Measurements from ENCODE around the gene FGF7.

FGF7 gene

DNA sequence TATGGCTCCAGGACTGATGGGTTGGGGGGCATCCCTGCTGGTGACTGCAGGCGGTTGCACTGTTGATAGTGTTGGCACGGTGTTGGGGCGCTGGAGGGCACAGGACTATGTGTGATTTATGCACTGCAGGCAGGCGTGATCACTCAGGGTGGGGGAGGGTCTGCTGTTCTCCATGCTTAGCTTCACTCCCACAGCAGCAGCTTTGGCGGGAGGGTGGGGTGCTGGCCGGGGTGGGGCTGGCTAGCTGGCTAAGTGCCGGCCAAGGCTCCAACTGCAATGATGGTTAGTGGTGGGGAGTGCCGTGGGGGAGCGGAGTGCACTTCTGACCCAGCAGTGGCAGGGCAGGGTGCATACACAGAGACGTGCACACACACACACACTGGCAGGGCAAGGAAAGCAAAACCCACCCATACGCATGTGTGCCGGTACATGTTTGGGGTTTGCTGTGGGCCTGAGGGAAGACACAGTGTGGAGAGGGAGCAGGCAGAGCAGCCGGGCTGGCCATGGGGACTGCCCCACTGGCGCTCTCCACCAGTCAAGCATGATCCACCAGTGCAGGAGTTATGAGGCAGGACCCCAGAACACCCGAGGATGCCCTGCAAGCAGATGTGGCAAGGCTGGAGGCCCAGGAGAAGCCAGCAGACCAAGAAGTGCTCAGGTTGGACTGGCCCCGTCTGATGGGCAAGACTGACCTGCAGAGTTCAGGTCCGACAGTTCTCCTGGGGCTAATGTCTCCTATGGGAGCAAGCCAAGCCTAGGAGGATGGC lies 16.5 kb upstream of the FGF7 start:
- no peak for DNase-seq
- Histone ChIP-seq H3K9me3 (replicated peaks; ENCODE audit: insufficient read depth, low read length) (no peaks in the 10 kb centered on the region), H3K27me3 (replicated peaks; ENCODE audit: insufficient read depth, low read length) (no peaks in the 10 kb centered on the region), H3K36me3 (replicated peaks; ENCODE audit: insufficient read depth, low read length) (no peaks in the 10 kb centered on the region), H3K9ac (ENCODE audit: low read length) (no peak overlapping the region), H3K27ac (ENCODE audit: low read length) (no peak overlapping the region), H3K4me2 (ENCODE audit: low read depth, low read length) (no peak overlapping the region), H2AFZ (ENCODE audit: low read length) (no peak overlapping the region), H3K4me3 (ENCODE audit: low read length) (no peak overlapping the region), H3K79me2 (ENCODE audit: low read length) (no peaks in the 10 kb centered on the region), H3K9me2 (replicated peaks; ENCODE audit: insufficient read depth, low read length) (no peaks in the 10 kb centered on the region), H4K20me1 (ENCODE audit: insufficient read depth, low read length) (no peaks in the 10 kb centered on the region), H3K4me1 (ENCODE audit: low read length) (no peaks in the 10 kb centered on the region), H3F3A (ENCODE audit: insufficient read depth, low read length) (no peaks in the 10 kb centered on the region)
- TF ChIP-seq EZH2phosphoT487 (IDR thresholded peaks at IDR 0.05; ENCODE audit: low read length), result no peak
- TF ChIP-seq, protein P1, sequence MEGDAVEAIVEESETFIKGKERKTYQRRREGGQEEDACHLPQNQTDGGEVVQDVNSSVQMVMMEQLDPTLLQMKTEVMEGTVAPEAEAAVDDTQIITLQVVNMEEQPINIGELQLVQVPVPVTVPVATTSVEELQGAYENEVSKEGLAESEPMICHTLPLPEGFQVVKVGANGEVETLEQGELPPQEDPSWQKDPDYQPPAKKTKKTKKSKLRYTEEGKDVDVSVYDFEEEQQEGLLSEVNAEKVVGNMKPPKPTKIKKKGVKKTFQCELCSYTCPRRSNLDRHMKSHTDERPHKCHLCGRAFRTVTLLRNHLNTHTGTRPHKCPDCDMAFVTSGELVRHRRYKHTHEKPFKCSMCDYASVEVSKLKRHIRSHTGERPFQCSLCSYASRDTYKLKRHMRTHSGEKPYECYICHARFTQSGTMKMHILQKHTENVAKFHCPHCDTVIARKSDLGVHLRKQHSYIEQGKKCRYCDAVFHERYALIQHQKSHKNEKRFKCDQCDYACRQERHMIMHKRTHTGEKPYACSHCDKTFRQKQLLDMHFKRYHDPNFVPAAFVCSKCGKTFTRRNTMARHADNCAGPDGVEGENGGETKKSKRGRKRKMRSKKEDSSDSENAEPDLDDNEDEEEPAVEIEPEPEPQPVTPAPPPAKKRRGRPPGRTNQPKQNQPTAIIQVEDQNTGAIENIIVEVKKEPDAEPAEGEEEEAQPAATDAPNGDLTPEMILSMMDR (IDR thresholded peaks at IDR 0.05; ENCODE audit: low read length), result no peak
- TF ChIP-seq EZH2 (optimal IDR thresholded peaks at IDR 0.05; ENCODE audit: low read depth, low read length), result no peak

DNA sequence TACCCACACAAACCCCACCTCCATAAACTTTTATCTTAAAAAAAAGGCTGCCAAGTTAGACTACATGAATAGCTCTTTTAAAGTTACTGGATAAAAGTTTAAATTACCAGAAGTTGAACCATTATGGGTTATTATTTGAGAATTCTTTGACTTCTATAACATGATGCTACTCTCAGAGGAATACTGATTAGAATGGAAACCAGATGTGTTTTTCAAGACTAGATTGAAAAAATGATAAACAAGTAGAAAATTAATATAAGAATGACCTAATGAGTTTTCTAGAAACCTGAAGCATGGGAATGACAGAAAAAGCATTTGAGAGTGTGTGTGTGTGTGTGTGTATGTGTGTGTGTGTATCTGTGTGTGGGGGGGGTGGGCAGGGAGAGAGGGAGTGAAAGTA lies 12.4 kb upstream of the FGF7 start:
- Histone ChIP-seq H3K27ac (ENCODE audit: low read length) (no peak overlapping the region), H3K9me2 (replicated peaks; ENCODE audit: insufficient read depth, low read length) (no peaks in the 10 kb centered on the region), H3K4me2 (ENCODE audit: low read depth, low read length) (no peak overlapping the region), H3K9ac (ENCODE audit: low read length) (no peak overlapping the region), H3K4me1 (ENCODE audit: low read length) (no peaks in the 10 kb centered on the region), H2AFZ (ENCODE audit: low read length) (no peak overlapping the region), H3K27me3 (replicated peaks; ENCODE audit: insufficient read depth, low read length) (no peaks in the 10 kb centered on the region), H3K36me3 (replicated peaks; ENCODE audit: insufficient read depth, low read length) (no peaks in the 10 kb centered on the region), H3K9me3 (replicated peaks; ENCODE audit: insufficient read depth, low read length) (no peaks in the 10 kb centered on the region), H4K20me1 (ENCODE audit: insufficient read depth, low read length) (no peaks in the 10 kb centered on the region), H3K79me2 (ENCODE audit: low read length) (no peaks in the 10 kb centered on the region), H3K4me3 (ENCODE audit: low read length) (no peak overlapping the region), H3F3A (ENCODE audit: insufficient read depth, low read length) (no peaks in the 10 kb centered on the region)
- no peak for TF ChIP-seq EZH2phosphoT487 (IDR thresholded peaks at IDR 0.05; ENCODE audit: low read length)
- no peak for TF ChIP-seq EZH2 (optimal IDR thresholded peaks at IDR 0.05; ENCODE audit: low read depth, low read length)
- DNase-seq, result no peak

DNA sequence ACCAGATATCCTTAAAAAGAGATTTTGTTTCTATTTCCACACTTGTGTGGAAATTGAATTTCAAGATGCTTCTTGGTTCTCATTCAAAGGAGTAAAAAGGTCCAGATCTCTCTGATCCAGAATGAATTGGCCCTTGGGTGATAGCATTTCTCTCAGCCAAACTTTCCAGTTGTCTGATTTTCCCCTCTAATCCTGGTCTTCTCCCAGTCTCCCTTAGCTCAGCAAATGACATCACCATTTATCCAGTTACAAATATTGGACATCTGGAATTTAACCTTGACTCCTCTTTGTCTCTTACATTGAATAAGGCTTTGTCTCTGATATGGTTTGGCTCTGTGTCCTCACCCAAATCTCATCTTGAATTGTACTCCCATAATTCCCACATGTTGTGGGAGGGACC lies 10.2 kb upstream of the FGF7 start:
- Histone ChIP-seq H3K27me3 (replicated peaks; ENCODE audit: insufficient read depth, low read length) (no peaks in the 10 kb centered on the region), H3K9me2 (replicated peaks; ENCODE audit: insufficient read depth, low read length) (no peaks in the 10 kb centered on the region), H3K4me3 (ENCODE audit: low read length) (no peak overlapping the region), H3K79me2 (ENCODE audit: low read length) (no peaks in the 10 kb centered on the region), H2AFZ (ENCODE audit: low read length) (no peak overlapping the region), H4K20me1 (ENCODE audit: insufficient read depth, low read length) (no peaks in the 10 kb centered on the region), H3K27ac (ENCODE audit: low read length) (no peak overlapping the region), H3F3A (ENCODE audit: insufficient read depth, low read length) (no peaks in the 10 kb centered on the region), H3K9ac (ENCODE audit: low read length) (no peak overlapping the region), H3K36me3 (replicated peaks; ENCODE audit: insufficient read depth, low read length) (no peaks in the 10 kb centered on the region), H3K4me1 (ENCODE audit: low read length) (no peaks in the 10 kb centered on the region), H3K9me3 (replicated peaks; ENCODE audit: insufficient read depth, low read length) (no peaks in the 10 kb centered on the region), H3K4me2 (ENCODE audit: low read depth, low read length) (no peak overlapping the region)
- no peak for DNase-seq
- TF ChIP-seq, protein P1 (IDR thresholded peaks at IDR 0.05; ENCODE audit: low read length), result no peak
- TF ChIP-seq EZH2 (optimal IDR thresholded peaks at IDR 0.05; ENCODE audit: low read depth, low read length) (no peak), EZH2phosphoT487 (IDR thresholded peaks at IDR 0.05; ENCODE audit: low read length) (no peak)

DNA sequence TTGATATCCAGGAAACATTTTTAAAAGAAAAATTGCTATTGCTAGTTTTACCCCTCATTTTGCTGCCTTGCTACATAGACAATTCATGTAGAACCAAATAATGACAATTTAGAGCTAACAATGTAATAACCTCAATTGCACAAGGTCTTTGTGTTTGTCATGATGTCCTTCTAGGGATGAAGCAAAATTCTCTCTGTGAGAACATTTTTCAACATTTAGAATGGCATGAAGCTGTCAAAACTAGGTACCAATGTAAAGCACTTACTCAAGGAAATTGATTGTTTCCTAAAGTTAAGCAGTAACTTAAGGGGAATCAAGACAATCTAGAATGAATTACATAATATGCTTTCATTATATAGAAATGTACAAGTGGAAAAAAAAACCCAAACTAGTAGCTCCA lies 7.9 kb upstream of the FGF7 start:
- no peaks in the 10 kb centered on the region for H3K79me2 ChIP-seq (ENCODE audit: low read length)
- no peaks in the 10 kb centered on the region for H3K36me3 ChIP-seq (replicated peaks; ENCODE audit: insufficient read depth, low read length)
- no peak overlapping the region for H3K27ac ChIP-seq (ENCODE audit: low read length)
- H3K4me1 ChIP-seq (ENCODE audit: low read length), result no peaks in the 10 kb centered on the region
- no peaks in the 10 kb centered on the region for H4K20me1 ChIP-seq (ENCODE audit: insufficient read depth, low read length)
- no peak overlapping the region for H3K4me3 ChIP-seq (ENCODE audit: low read length)
- H3K9me3 ChIP-seq (replicated peaks; ENCODE audit: insufficient read depth, low read length), result no peaks in the 10 kb centered on the region
- H2AFZ ChIP-seq (ENCODE audit: low read length), result no peak overlapping the region
- no peaks in the 10 kb centered on the region for H3K27me3 ChIP-seq (replicated peaks; ENCODE audit: insufficient read depth, low read length)
- no peak overlapping the region for H3K4me2 ChIP-seq (ENCODE audit: low read depth, low read length)
- no peaks in the 10 kb centered on the region for H3F3A ChIP-seq (ENCODE audit: insufficient read depth, low read length)
- H3K9ac ChIP-seq (ENCODE audit: low read length), result no peak overlapping the region
- H3K9me2 ChIP-seq (replicated peaks; ENCODE audit: insufficient read depth, low read length), result no peaks in the 10 kb centered on the region
- no peak for DNase-seq
- TF ChIP-seq EZH2 (optimal IDR thresholded peaks at IDR 0.05; ENCODE audit: low read depth, low read length) (no peak), EZH2phosphoT487 (IDR thresholded peaks at IDR 0.05; ENCODE audit: low read length) (no peak)
- TF ChIP-seq, protein P1 (IDR thresholded peaks at IDR 0.05; ENCODE audit: low read length), result no peak

Measured in MM.1S (cell line).